Keratinocyte (primary cell): ENCODE measurements around the gene SPRY2. TPM values are rescaled to one million over a fixed set of nuclear protein-coding genes. Genes with fewer than 3 reads are reported as not detected.

Source experiments
- DNase-seq: peaks from one replicate; pipeline ENCODE4 v3.0.0-alpha.2; 2011; ENCODE audit warnings: low read depth, missing footprints, low spot score
- FAIRE-seq: peaks from 2 replicates; lab custom pipeline; 2011; peaks lifted over from hg19 to GRCh38; lab: Jason Lieb, UNC
- H2AFZ ChIP-seq: 2 replicates; pipeline ENCODE4 v1.6.0; 2012; ENCODE audit warnings: low read length, control low read depth, inconsistent platforms; ENCODE audit not compliant: control insufficient read depth
- H3K27ac ChIP-seq: 2 replicates; pipeline ENCODE4 v1.5.1; 2011; ENCODE audit warnings: low read length; ENCODE audit not compliant: control insufficient read depth, insufficient read depth
- H3K27me3 ChIP-seq: 3 replicates; pipeline ENCODE4 v1.6.0; 2011; ENCODE audit warnings: low read length; ENCODE audit not compliant: control insufficient read depth, insufficient read depth; ENCODE audit errors: extremely low read depth
- H3K36me3 ChIP-seq, 2 experiments: 2 replicates in 1 of 2; 3 replicates in 1 of 2; pipeline ENCODE4 v1.5.1; 2011; ENCODE audit warnings: low read length in 2 of 2, mild to moderate bottlenecking in 1 of 2; ENCODE audit not compliant: control insufficient read depth in 2 of 2, insufficient read depth in 2 of 2; ENCODE audit errors: extremely low read depth in 1 of 2
- H3K4me1 ChIP-seq: 3 replicates; pipeline ENCODE4 v1.5.1; 2011; ENCODE audit warnings: low read length; ENCODE audit not compliant: control insufficient read depth, insufficient read depth; ENCODE audit errors: extremely low read depth
- H3K4me2 ChIP-seq: 3 replicates; pipeline ENCODE4 v1.6.0; 2011; ENCODE audit warnings: low read depth, low read length; ENCODE audit not compliant: control insufficient read depth, insufficient read depth; ENCODE audit errors: extremely low read depth
- H3K4me3 ChIP-seq, 3 experiments: fragments of 200-600 bp in 1 of 3; sonication (generic) in 1 of 3; 2 replicates in 2 of 3; 3 replicates in 1 of 3; pipeline ENCODE4 v1.5.1; 2011 to 2016; ENCODE audit warnings: low read length in 3 of 3, mild to moderate bottlenecking in 3 of 3, control low read depth in 2 of 3, inconsistent platforms in 1 of 3, low read depth in 1 of 3, mixed read lengths in 1 of 3, mixed run types in 1 of 3, moderate library complexity in 1 of 3; ENCODE audit not compliant: control insufficient read depth in 2 of 3, insufficient read depth in 2 of 3; ENCODE audit errors: extremely low read depth in 1 of 3
- H3K79me2 ChIP-seq: 2 replicates; pipeline ENCODE4 v1.6.0; 2012; ENCODE audit warnings: low read length; ENCODE audit not compliant: control insufficient read depth, insufficient read depth
- H3K9ac ChIP-seq: 3 replicates; pipeline ENCODE4 v1.6.0; 2011; ENCODE audit warnings: low read length; ENCODE audit not compliant: control insufficient read depth, insufficient read depth; ENCODE audit errors: extremely low read depth
- H3K9me1 ChIP-seq: 3 replicates; pipeline ENCODE4 v1.6.0; 2011; ENCODE audit warnings: low read length; ENCODE audit not compliant: control insufficient read depth, insufficient read depth; ENCODE audit errors: extremely low read depth
- H3K9me3 ChIP-seq: 2 replicates; pipeline ENCODE4 v1.5.1; 2012; ENCODE audit warnings: low read depth, low read length; ENCODE audit not compliant: control insufficient read depth
- H4K20me1 ChIP-seq: 3 replicates; pipeline ENCODE4 v1.6.0; 2011; ENCODE audit warnings: low read length; ENCODE audit not compliant: control insufficient read depth, insufficient read depth; ENCODE audit errors: extremely low read depth
- EZH2 ChIP-seq: IDR thresholded peaks from one replicate; pipeline ENCODE4 v1.6.1; 2012; ENCODE audit warnings: inconsistent platforms, mild to moderate bottlenecking, low read length, moderate library complexity
- dilution Hi-C: fragments of 300-500 bp; cut with MboI; formaldehyde crosslinking; loops from one replicate; pipeline ENCODE4 v1.7.0; 2020; ENCODE audit warnings: low sequenced_read_pairs; ENCODE audit not compliant: extremely low pct_ligation_motif_present
- polyA plus RNA-seq, 5 experiments: library from polyadenylated mRNA; depleted of rRNA in 3 of 5; stranded (reverse) in 3 of 5; stranded (forward) in 1 of 5; unstranded in 1 of 5; fragments of >200 nt; gene quantifications; 1 replicate in 1 of 5; 2 replicates in 3 of 5; 3 replicates in 1 of 5; pipeline versions ENCODE4 v1.2.1 to v1.2.3, GENCODE V29; 2011 to 2012; ENCODE audit warnings: missing spikeins in 2 of 5, low read depth in 1 of 5, low replicate concordance in 1 of 5
- TF ChIP-seq, protein P1 (sequence below), 3 experiments: IDR thresholded peaks in 1 of 3; conservative IDR thresholded peaks in 1 of 3; optimal IDR thresholded peaks in 1 of 3; 2 replicates in 2 of 3; 3 replicates in 1 of 3; pipeline versions ENCODE3 to v1.5.1; 2011; ENCODE audit warnings: low read length in 3 of 3, mild to moderate bottlenecking in 3 of 3, moderate library complexity in 2 of 3, control low read depth in 1 of 3, inconsistent platforms in 1 of 3; ENCODE audit not compliant: insufficient read depth in 2 of 3; ENCODE audit errors: extremely low read depth in 1 of 3

Gene SPRY2
- polyA plus RNA-seq, 1 donor (not counting 4 experiments of a cell fraction or from before 2014, with no cell fraction given): 28.4 TPM

DNA sequence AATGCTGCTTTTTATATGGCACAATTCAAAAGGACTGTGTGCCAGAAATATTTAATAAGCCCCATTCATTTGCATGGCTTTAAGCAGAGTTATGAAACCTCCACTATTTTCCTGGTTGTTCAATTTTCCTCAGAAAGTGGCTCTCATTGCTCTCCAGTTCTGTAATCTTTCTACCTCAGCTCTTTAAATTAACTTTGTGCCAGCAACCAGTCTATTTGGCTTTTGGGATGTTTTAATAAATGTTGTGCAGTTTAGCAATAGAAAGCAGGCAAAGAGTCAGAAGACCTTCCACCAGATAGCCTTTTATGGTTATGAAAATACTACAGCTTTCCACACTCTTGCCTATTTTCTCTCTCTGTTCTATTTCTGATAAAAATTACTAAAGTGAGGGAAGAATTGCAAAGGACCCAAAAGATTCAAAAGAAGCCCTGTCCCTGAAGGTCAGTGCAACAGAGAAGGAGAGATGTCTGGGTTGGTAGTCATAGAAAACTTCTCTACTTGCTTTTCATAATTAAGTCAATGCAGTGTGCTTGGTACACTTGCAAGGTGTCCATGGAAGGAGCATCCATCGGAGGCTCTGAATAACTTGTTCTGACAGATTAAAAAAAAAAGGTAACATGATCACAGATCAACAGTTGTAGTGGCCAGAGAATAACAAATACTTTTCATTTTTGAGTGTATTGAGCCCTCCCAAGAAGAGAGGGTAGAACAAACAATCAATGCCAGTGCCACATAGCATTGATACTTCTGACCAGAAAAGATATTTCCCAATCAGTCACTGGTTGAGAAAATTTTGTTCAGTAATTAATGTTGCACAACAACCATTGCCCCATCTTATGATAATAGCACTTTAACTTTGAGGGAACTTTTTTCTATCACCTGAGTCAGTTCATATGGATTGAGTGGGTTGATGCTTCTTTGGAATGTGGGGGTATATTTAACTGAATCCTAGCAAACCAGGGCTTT, 48.4 kb upstream of the SPRY2 start:
- H2AFZ ChIP-seq: no peak overlapping the region
- FAIRE-seq (no peak), DNase-seq (no peak)
- H3K27me3 ChIP-seq: no peaks in the 10 kb centered on the region
- no peaks in the 10 kb centered on the region for H3K79me2 ChIP-seq
- no peaks in the 10 kb centered on the region for H3K4me1 ChIP-seq
- H3K4me2 ChIP-seq: no peak overlapping the region
- H3K36me3 ChIP-seq: no peaks in the 10 kb centered on the region
- no peaks in the 10 kb centered on the region for H3K9me3 ChIP-seq
- no peak overlapping the region for H3K4me3 ChIP-seq
- no peaks in the 10 kb centered on the region for H3K9me1 ChIP-seq
- dilution Hi-C loops: no loop called here
- no peaks in the 10 kb centered on the region for H4K20me1 ChIP-seq
- TF ChIP-seq, protein P1, sequence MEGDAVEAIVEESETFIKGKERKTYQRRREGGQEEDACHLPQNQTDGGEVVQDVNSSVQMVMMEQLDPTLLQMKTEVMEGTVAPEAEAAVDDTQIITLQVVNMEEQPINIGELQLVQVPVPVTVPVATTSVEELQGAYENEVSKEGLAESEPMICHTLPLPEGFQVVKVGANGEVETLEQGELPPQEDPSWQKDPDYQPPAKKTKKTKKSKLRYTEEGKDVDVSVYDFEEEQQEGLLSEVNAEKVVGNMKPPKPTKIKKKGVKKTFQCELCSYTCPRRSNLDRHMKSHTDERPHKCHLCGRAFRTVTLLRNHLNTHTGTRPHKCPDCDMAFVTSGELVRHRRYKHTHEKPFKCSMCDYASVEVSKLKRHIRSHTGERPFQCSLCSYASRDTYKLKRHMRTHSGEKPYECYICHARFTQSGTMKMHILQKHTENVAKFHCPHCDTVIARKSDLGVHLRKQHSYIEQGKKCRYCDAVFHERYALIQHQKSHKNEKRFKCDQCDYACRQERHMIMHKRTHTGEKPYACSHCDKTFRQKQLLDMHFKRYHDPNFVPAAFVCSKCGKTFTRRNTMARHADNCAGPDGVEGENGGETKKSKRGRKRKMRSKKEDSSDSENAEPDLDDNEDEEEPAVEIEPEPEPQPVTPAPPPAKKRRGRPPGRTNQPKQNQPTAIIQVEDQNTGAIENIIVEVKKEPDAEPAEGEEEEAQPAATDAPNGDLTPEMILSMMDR (optimal IDR thresholded peaks at IDR 0.05 in 1 of 3, IDR thresholded peaks at IDR 0.05 in 1 of 3, conservative IDR thresholded peaks at IDR 0.05 in 1 of 3; ENCODE audit: extremely low read depth in 1 of 3, insufficient read depth in 2 of 3, low read length in 3 of 3): no peak
- TF ChIP-seq EZH2: no peak
- H3K27ac ChIP-seq: no peak overlapping the region
- H3K9ac ChIP-seq: no peak overlapping the region

DNA sequence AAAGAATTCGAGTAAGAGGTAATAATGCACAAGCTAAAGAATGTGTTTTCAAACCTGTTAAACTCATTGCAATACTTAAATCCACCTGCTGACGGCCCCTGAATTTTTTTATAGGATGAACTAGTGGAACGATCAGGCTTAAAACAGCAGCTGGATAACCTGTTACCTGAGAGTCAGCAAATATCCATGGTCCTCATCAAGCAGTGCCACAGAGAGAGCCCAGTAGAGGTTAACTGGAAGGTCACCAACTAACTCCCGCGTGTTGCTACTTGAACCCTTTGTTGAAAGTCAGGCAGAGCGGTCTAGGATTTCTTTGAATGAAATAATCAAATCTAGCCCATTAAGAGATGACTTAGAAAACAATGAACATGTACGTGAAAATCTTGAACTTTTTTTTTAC, 47.6 kb upstream of the SPRY2 start:
- no peaks in the 10 kb centered on the region for H3K9me1 ChIP-seq
- no peak overlapping the region for H3K27ac ChIP-seq
- DNase-seq (no peak), FAIRE-seq (no peak)
- H3K27me3 ChIP-seq: no peaks in the 10 kb centered on the region
- H2AFZ ChIP-seq: no peak overlapping the region
- H3K4me1 ChIP-seq: no peaks in the 10 kb centered on the region
- TF ChIP-seq EZH2: no peak
- TF ChIP-seq, protein P1 (optimal IDR thresholded peaks at IDR 0.05 in 1 of 3, IDR thresholded peaks at IDR 0.05 in 1 of 3, conservative IDR thresholded peaks at IDR 0.05 in 1 of 3; ENCODE audit: extremely low read depth in 1 of 3, insufficient read depth in 2 of 3, low read length in 3 of 3): no peak
- H3K4me3 ChIP-seq: no peak overlapping the region
- no peaks in the 10 kb centered on the region for H3K36me3 ChIP-seq
- dilution Hi-C loops: no loop called here
- H3K79me2 ChIP-seq: no peaks in the 10 kb centered on the region
- no peak overlapping the region for H3K9ac ChIP-seq
- H3K9me3 ChIP-seq: no peaks in the 10 kb centered on the region
- H4K20me1 ChIP-seq: no peaks in the 10 kb centered on the region
- H3K4me2 ChIP-seq: no peak overlapping the region
